Limb (tissue), 2 donors: Measurements from ENCODE around the gene DNLZ.
A peak's percentile ranks its signal among the peaks of the same experiment; 100 is the strongest.
"Not testable (repeated sequence)": the region's sequence is repeated elsewhere in the genome, so short reads cannot be mapped to it uniquely, and the experiment has no call there.

ENCODE experiments used
- DNase-seq, 2 donors: peaks; one replicate each; pipeline ENCODE4 v3.0.0-alpha.2; 2016; ENCODE audit errors: extremely low spot score in 2 of 2

DNLZ gene

GRCh38 chr9:136363106-136363948, at the start of gene DNLZ:
TSS of gene DNLZ (minus strand) at chr9:136363744. CDS start at chr9:136363714, 30 bp downstream.
- DNase-seq, result peak; percentile 92 to 96

GRCh38 chr9:136412962-136413361, 49.4 kb upstream of the DNLZ start:
- no peak for DNase-seq

- DNase-seq, result no peak
These were observed 47.8 kb upstream of the DNLZ start for GRCh38 chr9:136411378-136411777.

GRCh38 chr9:136410500-136411287, 47.1 kb upstream of the DNLZ start, which contains the start of the genes ENTR1 and PMPCA:
TSS of gene ENTR1 (minus strand) at chr9:136410614. CDS start at chr9:136410397, 217 bp downstream.
TSS of gene PMPCA (plus strand) at chr9:136410658. CDS start at chr9:136410669, 11 bp downstream.
- peak; percentile 87 to 96 for DNase-seq

- DNase-seq, result peak in 1 of 2 donors; percentile 51
These were observed 46.3 kb upstream of the DNLZ start for GRCh38 chr9:136409557-136410455.

GRCh38 chr9:136407911-136408310, 44.4 kb upstream of the DNLZ start:
- DNase-seq, result no peak

GRCh38 chr9:136407061-136407460, 43.5 kb upstream of the DNLZ start:
- DNase-seq, result not testable (repeated sequence)

GRCh38 chr9:136405904-136406303, 42.4 kb upstream of the DNLZ start:
- DNase-seq, result not testable (repeated sequence)

GRCh38 chr9:136405481-136405880, 41.9 kb upstream of the DNLZ start:
- no peak for DNase-seq

- no peak for DNase-seq
These were observed 41.2 kb upstream of the DNLZ start for GRCh38 chr9:136404801-136405136.

GRCh38 chr9:136403915-136404800, 40.6 kb upstream of the DNLZ start:
- no peak for DNase-seq

GRCh38 chr9:136403538-136403914, 40.0 kb upstream of the DNLZ start:
- no peak for DNase-seq

GRCh38 chr9:136402067-136402466, 38.5 kb upstream of the DNLZ start:
- no peak for DNase-seq

GRCh38 chr9:136401173-136401922, 37.8 kb upstream of the DNLZ start:
- no peak for DNase-seq

GRCh38 chr9:136400038-136400834, 36.7 kb upstream of the DNLZ start, which contains the start of gene SNAPC4:
TSS of gene SNAPC4 (minus strand) at chr9:136400170. CDS start at chr9:136398428, 1,742 bp downstream.
- DNase-seq, result peak; percentile 87 to 94

- peak; percentile 12 to 45 for DNase-seq
These were observed 35.9 kb upstream of the DNLZ start for GRCh38 chr9:136399176-136400037.

- no peak for DNase-seq
These were observed 34.7 kb upstream of the DNLZ start for GRCh38 chr9:136398286-136398685.

GRCh38 chr9:136397643-136398042, 34.1 kb upstream of the DNLZ start:
- no peak for DNase-seq
